MM.1S (cell line): ENCODE measurements around the gene MYO16.

Experiments
- CTCF ChIP-seq: fragments of 300-600 bp; sonication (generic); IDR thresholded peaks from 2 replicates; pipeline ENCODE4 v1.5.1; 2016; ENCODE audit warnings: antibody characterized with exemption, low read length, mixed read lengths
- EZH2 ChIP-seq: fragments of 300-600 bp; sonication (generic); optimal IDR thresholded peaks from 2 replicates; pipeline ENCODE3; 2017; ENCODE audit warnings: low read depth, mild to moderate bottlenecking, antibody characterized with exemption, low read length, mixed read lengths
- EZH2phosphoT487 ChIP-seq: fragments of 300-600 bp; sonication (generic); IDR thresholded peaks from 2 replicates; pipeline ENCODE4 v1.6.1; 2018; ENCODE audit warnings: antibody characterized with exemption, low read length

DNA sequence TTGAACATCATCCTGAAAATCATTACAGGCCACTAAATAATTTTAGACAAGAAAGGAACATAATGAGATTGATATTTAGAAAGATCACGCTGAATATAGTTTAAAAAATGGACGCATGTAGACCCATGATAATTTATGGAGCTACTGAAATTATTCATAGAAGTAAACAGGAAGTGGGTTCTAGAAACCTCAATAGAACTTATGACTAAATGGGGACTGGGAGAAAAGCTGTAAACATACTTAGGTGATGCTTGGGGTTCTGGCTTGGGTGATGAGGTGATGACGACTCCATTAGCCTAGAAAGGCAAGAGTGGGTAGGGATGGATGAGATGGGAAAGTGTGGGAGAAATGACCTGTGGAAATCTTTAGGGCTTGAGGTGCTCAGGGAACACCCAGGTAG is 484.0 kb downstream of the MYO16 start:
- TF ChIP-seq EZH2 (no peak), CTCF (no peak), EZH2phosphoT487 (no peak)
